ENCODE data around the gene MASTL.
"Not testable (repeated sequence)": the region's sequence is repeated elsewhere in the genome, so short reads cannot be mapped to it uniquely, and the experiment has no call there.

MASTL gene

GRCh38 chr10:27155066-27155754 is at the start of gene MASTL:
Gene MASTL, plus strand, starts transcription at chr10:27155352. Its CDS starts 75 bp downstream, at chr10:27155427.
- DNase-seq: peak; percentile 95

- DNase-seq: no peak
Observed at GRCh38 chr10:27108165-27108564, 47.0 kb upstream of the MASTL start.

DNA sequence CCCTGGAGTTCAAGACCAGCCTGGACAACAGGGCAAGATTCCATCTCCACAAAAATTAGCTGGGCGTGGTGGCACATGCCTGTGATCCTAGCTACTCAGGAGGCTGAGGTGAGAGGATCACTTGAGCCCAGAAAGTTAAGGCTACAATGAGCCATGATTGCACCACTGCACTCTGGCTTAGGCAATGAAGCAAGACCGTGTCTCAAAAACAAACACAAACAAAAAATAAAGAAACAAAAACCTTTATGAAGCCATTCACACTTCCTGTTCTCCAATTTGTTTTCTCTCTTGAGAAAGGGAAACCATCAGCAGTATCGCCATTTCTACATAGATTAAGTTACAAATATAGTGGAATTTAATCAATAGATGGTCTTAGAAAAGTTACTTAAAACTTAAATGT is 20.8 kb upstream of the MASTL start:
- no peak for DNase-seq

DNA sequence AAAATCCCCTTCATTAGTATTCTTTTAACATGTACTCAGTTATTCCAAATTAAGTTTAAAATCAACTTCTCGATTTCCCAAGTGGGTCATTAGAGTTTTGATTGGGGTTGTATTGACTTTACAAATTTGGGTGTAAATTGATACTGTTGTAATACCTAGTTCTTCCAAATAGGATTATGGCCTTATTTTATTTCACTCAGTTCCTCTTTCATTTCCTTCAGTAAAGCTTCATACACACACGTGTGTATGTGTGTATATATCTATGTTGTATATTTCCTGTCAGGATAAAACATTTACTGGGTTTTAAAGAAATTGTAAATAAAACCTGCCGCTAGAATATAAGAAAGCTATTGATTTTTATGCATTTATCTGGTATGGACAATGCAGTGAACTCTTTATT is 16.9 kb upstream of the MASTL start:
- DNase-seq: no peak

GRCh38 chr10:27143686-27144085 is 11.5 kb upstream of the MASTL start:
- DNase-seq: no peak

- no peak for DNase-seq
Observed at GRCh38 chr10:27145937-27146336, 9.2 kb upstream of the MASTL start.

- DNase-seq: no peak
Observed at GRCh38 chr10:27147701-27148100, 7.5 kb upstream of the MASTL start.

- no peak for DNase-seq
Observed at GRCh38 chr10:27150261-27150660, 4.9 kb upstream of the MASTL start.

DNA sequence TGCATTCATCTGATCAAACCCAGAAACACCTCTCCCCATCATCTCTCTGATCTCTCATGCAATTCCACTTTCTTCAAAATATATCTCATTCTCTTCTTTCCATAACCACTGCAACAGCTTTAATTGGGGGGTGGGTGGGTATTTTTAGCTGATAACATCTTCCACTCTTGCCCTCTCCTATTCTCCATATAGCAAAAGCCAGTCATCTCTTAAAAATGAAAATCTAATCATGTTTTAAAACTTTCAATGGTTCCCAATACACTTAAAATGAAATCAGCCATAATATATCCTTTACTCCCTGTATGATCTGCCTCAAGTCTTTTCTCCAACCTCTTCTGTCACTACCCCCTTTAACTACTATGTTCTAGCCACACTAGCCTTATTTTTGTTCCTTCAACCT is 2.5 kb upstream of the MASTL start:
- DNase-seq: no peak

DNA sequence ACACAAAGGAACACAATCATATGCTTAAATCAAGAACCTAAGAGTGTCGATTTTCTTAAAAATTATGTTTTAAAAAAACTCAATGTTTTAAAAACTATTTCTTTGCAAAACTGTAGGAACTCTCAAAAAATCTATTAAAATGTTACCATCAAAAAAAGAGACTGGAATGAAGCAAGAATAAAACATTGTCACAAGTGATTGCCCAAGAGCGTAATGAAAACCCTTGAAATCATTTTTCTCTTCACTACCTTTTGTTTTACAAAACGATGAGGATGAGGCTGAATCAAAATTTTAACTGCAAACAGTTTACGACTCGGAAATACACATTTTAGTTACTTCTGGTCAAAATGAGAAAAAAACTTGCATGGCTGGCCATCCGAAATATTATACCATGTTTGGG is 1.8 kb upstream of the MASTL start:
- no peak for DNase-seq

DNA sequence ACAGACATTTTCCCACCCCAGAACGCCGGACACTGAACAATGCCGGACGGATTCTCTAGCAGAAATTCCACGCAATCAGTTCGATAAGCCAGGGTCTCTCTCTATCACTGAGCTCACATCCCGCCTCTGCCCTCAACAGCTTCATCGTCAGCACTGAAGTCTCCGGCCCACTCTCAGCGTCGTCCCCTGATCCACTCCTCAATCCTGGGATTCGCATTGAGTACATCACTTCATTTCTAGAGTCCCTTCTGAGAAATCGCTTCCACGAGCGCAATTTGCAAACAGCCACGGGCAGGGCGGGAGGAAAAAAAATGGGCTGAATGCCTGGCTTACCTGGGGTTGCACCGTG is 1.3 kb upstream of the MASTL start:
- DNase-seq: peak; percentile 66

- not testable (repeated sequence) for DNase-seq
Observed at GRCh38 chr10:27156566-27156965, 1.4 kb downstream of the MASTL start.

DNA sequence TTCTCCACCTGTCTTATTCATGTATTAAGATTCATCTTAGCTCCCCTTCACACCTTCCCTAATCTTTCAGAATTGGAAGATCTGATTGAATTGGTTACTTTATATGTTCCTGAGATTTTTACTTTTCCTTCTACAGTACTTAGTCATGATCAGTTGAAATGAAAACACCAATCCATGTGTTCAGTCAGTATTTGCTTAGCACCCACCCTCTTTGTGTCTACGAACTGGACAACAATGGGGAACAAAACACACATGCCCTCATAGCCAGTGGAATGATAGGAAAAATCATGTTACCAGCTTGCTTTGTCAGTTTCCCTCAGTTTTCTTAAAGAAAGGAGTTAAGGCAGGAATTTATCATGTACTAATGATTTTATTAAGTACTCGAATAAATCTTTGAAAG is 2.0 kb downstream of the MASTL start:
- peak; percentile 8 for DNase-seq

- no peak for DNase-seq
Observed at GRCh38 chr10:27158421-27158820, 3.3 kb downstream of the MASTL start.

GRCh38 chr10:27169849-27170248 is 14.7 kb downstream of the MASTL start:
- no peak for DNase-seq

- no peak for DNase-seq
Observed at GRCh38 chr10:27188259-27188658, 33.1 kb downstream of the MASTL start.

- peak; percentile 29 for DNase-seq
Observed at GRCh38 chr10:27188897-27189296, 33.7 kb downstream of the MASTL start.

DNA sequence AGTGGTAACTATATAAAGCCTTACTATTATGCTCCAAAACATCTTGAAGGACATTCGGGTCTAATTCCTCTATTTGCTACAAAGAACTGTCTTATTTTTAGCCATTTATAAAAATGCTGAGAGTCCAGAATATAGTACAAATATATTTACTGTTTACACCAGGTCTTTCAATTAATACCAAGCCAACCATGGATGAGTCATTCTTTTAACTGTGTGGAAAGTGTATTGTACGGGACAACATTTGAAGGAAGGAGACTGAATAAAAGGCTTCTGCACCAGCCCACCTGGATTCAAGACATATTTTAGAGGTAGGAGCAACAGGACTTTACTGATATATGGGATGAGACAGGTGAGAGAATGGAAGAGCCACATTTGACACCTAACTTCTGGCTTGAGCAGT is 35.4 kb downstream of the MASTL start:
- no peak for DNase-seq

- peak; percentile 33 for DNase-seq
Observed at GRCh38 chr10:27192284-27192683, 37.1 kb downstream of the MASTL start.

DNA sequence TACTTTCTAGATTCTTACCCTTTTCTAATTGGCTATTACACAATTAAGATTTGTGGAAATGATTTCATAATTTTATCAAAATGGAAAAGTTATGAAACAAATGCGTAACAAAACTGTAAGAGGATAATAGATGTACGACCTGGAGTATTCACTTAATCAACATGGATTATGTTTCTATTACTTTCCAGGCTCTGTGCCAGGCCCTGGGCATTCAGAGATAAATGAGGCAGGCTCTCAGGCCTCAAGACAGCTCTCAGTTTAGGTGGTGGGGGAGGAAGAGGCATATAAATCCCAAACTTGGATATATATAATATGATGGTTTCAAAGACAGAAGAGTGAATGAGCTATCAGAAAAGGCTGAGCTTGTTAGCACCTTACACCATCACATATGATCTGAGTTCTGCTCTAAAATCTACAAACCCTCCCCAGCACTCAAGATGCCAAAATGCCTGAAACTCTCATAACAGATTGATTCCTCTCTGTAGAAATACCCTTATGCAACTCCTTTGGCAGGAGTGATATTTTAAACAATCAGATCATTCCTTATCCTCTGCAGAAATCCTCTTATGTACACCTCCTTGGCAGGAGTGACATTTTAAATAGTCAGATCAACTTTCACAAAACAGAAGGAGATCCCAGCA is 42.9 kb downstream of the MASTL start:
- no peak for DNase-seq

- no peak for DNase-seq
Observed at GRCh38 chr10:27203806-27204205, 48.7 kb downstream of the MASTL start.

DNA sequence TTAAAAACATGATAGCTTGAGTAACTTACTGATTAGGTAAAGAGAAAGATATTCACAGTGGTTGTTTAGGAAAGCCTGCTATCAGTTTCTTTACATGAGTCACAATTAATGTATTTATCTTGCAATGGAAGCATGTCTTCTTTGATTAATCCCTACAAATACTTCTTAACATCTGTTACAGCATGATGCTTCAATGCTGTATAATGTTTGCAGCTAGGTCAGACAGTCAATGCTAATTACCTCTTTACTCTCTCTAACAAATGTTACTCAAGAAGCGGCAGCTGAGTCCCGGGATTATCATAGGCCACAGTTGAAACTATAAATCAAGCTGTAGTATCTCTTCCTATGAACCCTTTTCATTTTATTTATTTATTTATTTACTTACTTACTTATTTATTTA is 52.2 kb downstream of the MASTL start:
- DNase-seq: no peak

DNA sequence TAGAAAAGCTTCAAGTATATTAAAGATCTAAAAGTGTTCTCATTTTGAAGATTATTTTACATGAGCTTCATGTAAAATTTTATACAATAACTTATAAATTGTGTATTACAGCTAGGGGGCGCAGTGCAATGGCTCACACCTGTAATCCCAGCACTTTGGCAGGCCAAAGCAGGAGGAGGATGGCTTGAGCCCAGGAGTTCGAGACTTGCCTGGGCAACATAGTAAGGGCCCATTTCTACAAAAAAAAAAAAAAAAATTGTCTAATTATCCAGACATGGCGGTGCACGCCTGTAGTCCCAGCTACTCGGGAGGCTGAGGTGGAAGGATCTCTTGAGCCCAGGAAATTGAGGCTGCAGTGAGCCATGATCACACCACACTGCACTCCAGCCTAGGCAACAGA is 68.8 kb downstream of the MASTL start:
- peak; percentile 70 for DNase-seq

DNA sequence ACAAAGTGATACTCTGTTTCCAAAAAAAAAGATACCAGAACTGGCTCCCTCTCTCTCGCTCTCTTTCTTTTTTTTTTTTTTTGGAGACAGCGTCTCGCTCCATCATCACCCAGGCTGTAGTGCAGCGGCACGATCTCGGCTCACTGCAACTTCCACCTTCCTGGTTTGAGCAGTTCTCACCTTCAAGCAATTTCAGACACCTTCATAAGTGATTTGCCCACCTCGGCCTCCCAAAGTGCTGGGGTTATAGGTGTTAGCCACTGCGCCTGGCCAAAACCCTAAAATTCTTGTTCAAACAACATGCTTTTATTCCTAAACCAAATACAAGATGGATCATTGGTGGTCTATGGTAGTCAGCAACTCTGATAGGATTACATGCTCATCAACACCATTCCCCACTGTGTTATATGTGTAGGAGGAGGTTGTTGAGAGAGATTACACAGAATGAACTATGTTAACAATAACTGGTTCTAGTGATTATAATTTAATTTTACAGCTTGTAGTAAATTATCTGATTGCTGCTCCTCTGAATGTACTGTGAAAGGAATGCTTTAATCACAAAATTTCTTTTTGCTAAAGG is 69.9 kb downstream of the MASTL start:
- DNase-seq: no peak

All from OCI-M1 (cell line).